Stromal cell of bone marrow (primary cell): ENCODE data around the gene EZH1.
A peak's percentile ranks its signal among the peaks of the same experiment; 100 is the strongest.

ENCODE experiments used
- DNase-seq: peaks from one replicate; pipeline ENCODE4 v3.0.0-alpha.2; 2012; ENCODE audit warnings: low read depth

Gene EZH1

GRCh38 chr17:42744806-42745617 is at the start of gene EZH1:
Gene EZH1 (minus strand): TSS chr17:42745040. CDS start chr17:42728941, 16,099 bp downstream.
- DNase-seq, result peak; percentile 75

- DNase-seq, result no peak
These were observed 47.7 kb upstream of the EZH1 start for GRCh38 chr17:42792545-42792944.

- no peak for DNase-seq
These were observed 47.1 kb upstream of the EZH1 start for GRCh38 chr17:42791948-42792347.

- no peak for DNase-seq
These were observed 42.4 kb upstream of the EZH1 start for GRCh38 chr17:42787266-42787665.

- no peak for DNase-seq
These were observed 40.2 kb upstream of the EZH1 start for GRCh38 chr17:42784811-42785592.

GRCh38 chr17:42784409-42784808 is 39.6 kb upstream of the EZH1 start:
- DNase-seq, result no peak

GRCh38 chr17:42783791-42784138 is 38.9 kb upstream of the EZH1 start:
- DNase-seq, result no peak

- no peak for DNase-seq
These were observed 38.4 kb upstream of the EZH1 start for GRCh38 chr17:42783062-42783790.

- no peak for DNase-seq
These were observed 37.6 kb upstream of the EZH1 start for GRCh38 chr17:42782166-42783061.

GRCh38 chr17:42781639-42782165 is 36.9 kb upstream of the EZH1 start:
- no peak for DNase-seq

GRCh38 chr17:42780851-42781638 is 36.2 kb upstream of the EZH1 start:
- no peak for DNase-seq

- no peak for DNase-seq
These were observed 35.4 kb upstream of the EZH1 start, which contains the start of gene WNK4 for GRCh38 chr17:42779936-42780850. Gene WNK4 (plus strand): TSS chr17:42780610. CDS start chr17:42780699, 89 bp downstream.

- DNase-seq, result no peak
These were observed 34.6 kb upstream of the EZH1 start for GRCh38 chr17:42779304-42779935.

GRCh38 chr17:42778570-42778969 is 33.7 kb upstream of the EZH1 start:
- DNase-seq, result no peak

- DNase-seq, result no peak
These were observed 30.8 kb upstream of the EZH1 start for GRCh38 chr17:42775534-42776098.

- no peak for DNase-seq
These were observed 29.4 kb upstream of the EZH1 start for GRCh38 chr17:42774066-42774745.

- peak; percentile 83 for DNase-seq
These were observed 28.6 kb upstream of the EZH1 start, which contains the start of gene VPS25 for GRCh38 chr17:42773290-42774035. Gene VPS25 (plus strand): TSS chr17:42773449. CDS start chr17:42773476, 27 bp downstream.
